GM12874 (cell line): ENCODE measurements around the gene PSG6.

Experiments
- CTCF ChIP-seq: IDR thresholded peaks from 2 replicates; pipeline ENCODE4 v1.5.1; 2011; ENCODE audit warnings: low read depth, mild to moderate bottlenecking, control low read depth, low read length, moderate library complexity; ENCODE audit not compliant: insufficient read depth

The PSG6 gene

GRCh38 chr19:42856866-42857543 is 60.7 kb downstream of the PSG6 start:
- peak; percentile 54 for TF ChIP-seq CTCF
